ENCODE results near the gene TFB1M.
"Not testable (repeated sequence)": the region's sequence is repeated elsewhere in the genome, so short reads cannot be mapped to it uniquely, and the experiment has no call there.

Gene TFB1M

GRCh38 chr6:155234167-155234566 lies 80.1 kb downstream of the TFB1M start:
- TF ChIP-seq CTCF (IDR thresholded peaks at IDR 0.05; ENCODE audit: low read depth, low read length): no peak
- H3K4me3 ChIP-seq (ENCODE audit: low read depth, low read length): no peak overlapping the region

GRCh38 chr6:155232848-155233247 lies 81.4 kb downstream of the TFB1M start:
- TF ChIP-seq CTCF (IDR thresholded peaks at IDR 0.05; ENCODE audit: low read depth, low read length): no peak
- H3K4me3 ChIP-seq (ENCODE audit: low read depth, low read length): no peak overlapping the region

GRCh38 chr6:155230975-155231374 lies 83.3 kb downstream of the TFB1M start:
- not testable (repeated sequence) for H3K4me3 ChIP-seq (ENCODE audit: low read depth, low read length)

DNA sequence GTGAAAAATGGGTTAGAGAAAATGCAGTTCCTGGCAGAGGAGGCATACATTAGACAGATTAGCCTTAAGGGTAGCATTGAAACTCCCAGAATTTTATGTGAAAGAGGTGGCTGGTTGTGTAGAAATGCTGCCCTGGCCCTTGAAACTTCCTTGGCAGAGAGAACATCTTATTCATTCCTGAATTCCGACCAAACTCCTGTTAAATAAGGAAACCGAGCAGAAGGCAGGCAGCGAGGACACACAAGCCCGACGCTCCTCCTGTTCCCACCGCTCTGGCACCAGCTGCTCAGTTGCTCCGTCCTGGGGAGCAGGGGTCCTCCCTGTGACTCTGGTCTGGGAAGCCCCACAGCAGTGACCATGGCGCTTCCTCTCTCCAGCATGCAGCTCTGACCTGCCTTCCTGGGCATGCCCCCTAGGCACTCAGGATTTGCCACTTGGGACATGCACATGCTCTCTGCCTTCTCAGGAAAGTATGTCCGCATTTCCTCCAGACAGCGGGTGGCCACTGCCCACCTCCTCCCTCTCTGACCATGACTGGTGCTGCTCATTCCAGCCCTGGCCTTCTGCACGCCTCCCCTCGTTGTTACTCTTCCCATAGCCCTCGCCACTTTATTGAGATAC lies 85.6 kb downstream of the TFB1M start:
- H3K4me3 ChIP-seq (ENCODE audit: low read depth, low read length): no peak overlapping the region
- TF ChIP-seq CTCF (IDR thresholded peaks at IDR 0.05; ENCODE audit: low read depth, low read length): no peak

DNA sequence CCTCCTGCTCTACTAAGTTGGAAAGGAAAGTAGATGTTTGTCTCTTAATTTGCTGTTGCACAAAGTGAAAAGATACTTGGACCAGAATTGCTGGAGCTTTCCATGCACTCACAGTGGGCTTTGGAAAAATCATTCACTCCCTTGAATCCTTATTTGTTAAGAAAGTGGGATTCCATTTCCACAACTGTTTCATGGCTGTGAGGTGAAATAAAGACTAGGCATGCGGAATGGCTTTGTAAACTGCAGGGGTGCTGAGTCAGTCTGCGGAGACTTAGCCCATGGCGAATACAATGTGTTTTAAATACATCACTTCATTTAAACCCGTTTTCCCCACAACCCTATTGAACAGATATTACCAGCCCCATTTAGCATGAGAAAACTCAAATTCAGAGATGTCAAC lies 87.2 kb downstream of the TFB1M start:
- no peak for TF ChIP-seq CTCF (IDR thresholded peaks at IDR 0.05; ENCODE audit: low read depth, low read length)
- no peak overlapping the region for H3K4me3 ChIP-seq (ENCODE audit: low read depth, low read length)

- H3K4me3 ChIP-seq (ENCODE audit: low read depth, low read length): no peak overlapping the region
- TF ChIP-seq CTCF (IDR thresholded peaks at IDR 0.05; ENCODE audit: low read depth, low read length): no peak
Measured at GRCh38 chr6:155224618-155225017, 89.7 kb downstream of the TFB1M start.

- H3K4me3 ChIP-seq (ENCODE audit: low read depth, low read length): no peak overlapping the region
Measured at GRCh38 chr6:155223646-155224451, 90.4 kb downstream of the TFB1M start.

More at GRCh38 chr6:155223646-155224451, 90.4 kb downstream of the TFB1M start:
- no peak for TF ChIP-seq CTCF (IDR thresholded peaks at IDR 0.05; ENCODE audit: low read depth, low read length)
